Spleen (tissue), 11 donors: ENCODE results near the gene AHI1. TPM values are rescaled to one million over a fixed set of nuclear protein-coding genes. Genes with fewer than 3 reads are reported as not detected.

Experiments
- DNase-seq: peaks from one replicate; pipeline ENCODE4 v3.0.0-alpha.2; 2020
- H3K27ac ChIP-seq, 8 donors: fragments of 200-600 bp; sonication (generic) in 7 of 8; 1 replicate in 4 of 8; 2 replicates in 4 of 8; pipeline versions ENCODE4 v1.5.0 to v1.8.0; 2016 to 2021; ENCODE audit warnings: inconsistent platforms in 4 of 8, mild to moderate bottlenecking in 4 of 8, moderate library complexity in 1 of 8
- H3K27me3 ChIP-seq, 7 donors: fragments of 200-600 bp; sonication (generic) in 6 of 7; replicated peaks in 1 of 7; 1 replicate in 4 of 7; 2 replicates in 3 of 7; pipeline versions ENCODE4 v1.5.0 to v1.8.0; 2016 to 2021; ENCODE audit warnings: inconsistent platforms in 3 of 7, mild to moderate bottlenecking in 1 of 7
- H3K36me3 ChIP-seq, 6 donors: fragments of 200-600 bp; sonication (generic) in 5 of 6; 1 replicate in 4 of 6; 2 replicates in 2 of 6; pipeline versions ENCODE4 v1.5.0 to v1.8.0; 2016 to 2021; ENCODE audit warnings: inconsistent platforms in 2 of 6
- H3K4me1 ChIP-seq, 6 donors: fragments of 200-600 bp; sonication (generic) in 5 of 6; 1 replicate in 3 of 6; 2 replicates in 3 of 6; pipeline versions ENCODE4 v1.5.0 to v1.8.0; 2016 to 2021; ENCODE audit warnings: inconsistent platforms in 3 of 6
- H3K4me3 ChIP-seq, 8 donors: fragments of 200-600 bp; sonication (generic) in 7 of 8; 1 replicate in 4 of 8; 2 replicates in 4 of 8; pipeline versions ENCODE4 v1.5.0 to v1.8.0; 2016 to 2021; ENCODE audit warnings: inconsistent platforms in 4 of 8, mild to moderate bottlenecking in 4 of 8, moderate library complexity in 2 of 8
- H3K9me3 ChIP-seq, 8 donors: fragments of 200-600 bp; sonication (generic) in 7 of 8; 1 replicate in 4 of 8; 2 replicates in 4 of 8; pipeline versions ENCODE4 v1.5.0 to v1.8.0; 2016 to 2021; ENCODE audit warnings: inconsistent platforms in 4 of 8
- CTCF ChIP-seq, 11 experiments: fragments of 200-600 bp in 7 of 11; fragments of 450-650 bp in 4 of 11; sonication (generic) in 4 of 11; IDR thresholded peaks in 8 of 11; conservative IDR thresholded peaks in 3 of 11; 1 replicate in 7 of 11; 2 replicates in 4 of 11; pipeline versions ENCODE4 v1.4.0 to v1.8.0; 2016 to 2021; ENCODE audit warnings: antibody characterized with exemption in 11 of 11, inconsistent platforms in 4 of 11, mild to moderate bottlenecking in 1 of 11
- POLR2A ChIP-seq, 3 donors: fragments of 450-650 bp; IDR thresholded peaks; one replicate each; pipeline ENCODE4 v1.5.1; 2017; ENCODE audit warnings: antibody characterized with exemption in 3 of 3, mild to moderate bottlenecking in 1 of 3
- POLR2AphosphoS5 ChIP-seq, 3 donors: sonication (generic); formaldehyde crosslinking; IDR thresholded peaks; one replicate each; pipeline ENCODE4 v1.5.1; 2017; ENCODE audit warnings: antibody characterized with exemption in 3 of 3
- WGBS, 5 donors: extraction: QIAGEN DNeasy Blood & Tissue Kit in 3 of 5; methylation state at CpG; one replicate each; pipeline versions ENCODE4 v1.1.5 to v1.1.7; 2013 to 2018; 5-methylcytosine and 5-hydroxymethylcytosine counted together
- intact Hi-C: fragments of 100-400 bp; cut with DNase I; formaldehyde crosslinking; loops from one replicate; pipeline ENCODE4 v1.15.0; 2023; ENCODE audit warnings: low total_unique reads
- polyA plus RNA-seq, 3 donors: library from polyadenylated mRNA; stranded (reverse); fragments of 200-250 nt; gene quantifications; one replicate each; pipeline ENCODE4 v1.2.1, GENCODE V29; 2013
- total RNA-seq, 7 donors: library from RNA; depleted of rRNA in 3 of 7; stranded (reverse); fragments of >200 nt in 3 of 7; fragmentation: NEBNext Ultra II Directional in 4 of 7; extraction: Animal tissue kit (Norgen Biotek cat#: 25700) in 4 of 7; gene quantifications; one replicate each; pipeline versions ENCODE4 v1.1.0 to v1.2.1, GENCODE V29; 2016 to 2021
- donor health status: healthy with polysubstance abuse.
- donor health status: DM: no; HTN: no; CAD: no; lungs with moderate emphysema.
- donor health status: DM: no; HTN: no; CAD: no.
- donor health status: Bipolar disorder and iron deficiency.
- donor health status: healthy.
- donor health status: DM: no; HTN: no; CAD: no.
- donor health status: DM: yes; HTN: yes; CAD: no.

AHI1 gene
- total and polyA plus RNA-seq, 10 donors: 3.6 to 21.8 (median 16.9) TPM

DNA sequence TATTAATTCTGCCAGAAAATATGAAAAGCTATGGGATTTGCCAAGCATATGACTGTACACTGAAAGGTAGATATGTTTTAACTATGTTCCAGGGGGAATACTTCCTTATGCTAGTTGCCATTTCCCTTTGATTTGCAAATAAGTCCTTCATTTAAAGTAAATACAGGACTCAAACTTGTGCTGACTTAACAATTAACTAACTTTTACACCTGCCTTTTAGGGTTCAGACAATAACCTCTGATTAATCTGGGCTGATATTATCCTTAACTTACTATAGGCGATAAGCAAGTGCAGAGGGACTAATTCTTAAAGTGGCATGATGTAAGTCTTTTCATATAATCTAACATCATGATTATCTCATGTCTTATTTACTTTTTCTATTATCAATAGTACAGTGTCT, 143.1 kb downstream of the AHI1 start:
- Histone ChIP-seq H3K4me1 (no peaks in the 10 kb centered on the region), H3K9me3 (no peaks in the 10 kb centered on the region), H3K4me3 (no peak overlapping the region), H3K27ac (no peak overlapping the region), H3K36me3 (no peaks in the 10 kb centered on the region), H3K27me3 (no peaks in the 10 kb centered on the region)
- no peak for DNase-seq
- WGBS, 5 donors: 90 to 100% (median 93%) methylated on average over 1 of the region's 1 CpG
- TF ChIP-seq CTCF (IDR thresholded peaks at IDR 0.05 in 8 of 11, conservative IDR thresholded peaks at IDR 0.05 in 3 of 11) (no peak), POLR2AphosphoS5 (IDR thresholded peaks at IDR 0.05) (no peak), POLR2A (IDR thresholded peaks at IDR 0.05) (no peak)
- intact Hi-C loops: no loop called here

- intact Hi-C loops: no loop called here
- Histone ChIP-seq H3K36me3 (no peaks in the 10 kb centered on the region), H3K27ac (no peak overlapping the region), H3K9me3 (no peaks in the 10 kb centered on the region), H3K4me3 (no peak overlapping the region), H3K27me3 (no peaks in the 10 kb centered on the region), H3K4me1 (no peaks in the 10 kb centered on the region)
- TF ChIP-seq POLR2A (IDR thresholded peaks at IDR 0.05) (no peak), CTCF (IDR thresholded peaks at IDR 0.05 in 8 of 11, conservative IDR thresholded peaks at IDR 0.05 in 3 of 11) (no peak), POLR2AphosphoS5 (IDR thresholded peaks at IDR 0.05) (no peak)
- WGBS, 5 donors: 95 to 98% (median 98%) methylated on average over 2 of the region's 2 CpGs
- DNase-seq: no peak
Observed at GRCh38 chr6:135353113-135353512, 144.4 kb downstream of the AHI1 start.

- Histone ChIP-seq H3K36me3 (no peaks in the 10 kb centered on the region), H3K27ac (no peak overlapping the region), H3K27me3 (no peaks in the 10 kb centered on the region), H3K9me3 (no peaks in the 10 kb centered on the region), H3K4me1 (no peaks in the 10 kb centered on the region), H3K4me3 (no peak overlapping the region)
- intact Hi-C loops: no loop called here
- WGBS, 5 donors: 92 to 100% (median 100%) methylated on average over 1 of the region's 1 CpG
- no peak for DNase-seq
- TF ChIP-seq POLR2AphosphoS5 (IDR thresholded peaks at IDR 0.05) (no peak), CTCF (IDR thresholded peaks at IDR 0.05 in 8 of 11, conservative IDR thresholded peaks at IDR 0.05 in 3 of 11) (no peak), POLR2A (IDR thresholded peaks at IDR 0.05) (no peak)
Observed at GRCh38 chr6:135351635-135352034, 145.9 kb downstream of the AHI1 start.

DNA sequence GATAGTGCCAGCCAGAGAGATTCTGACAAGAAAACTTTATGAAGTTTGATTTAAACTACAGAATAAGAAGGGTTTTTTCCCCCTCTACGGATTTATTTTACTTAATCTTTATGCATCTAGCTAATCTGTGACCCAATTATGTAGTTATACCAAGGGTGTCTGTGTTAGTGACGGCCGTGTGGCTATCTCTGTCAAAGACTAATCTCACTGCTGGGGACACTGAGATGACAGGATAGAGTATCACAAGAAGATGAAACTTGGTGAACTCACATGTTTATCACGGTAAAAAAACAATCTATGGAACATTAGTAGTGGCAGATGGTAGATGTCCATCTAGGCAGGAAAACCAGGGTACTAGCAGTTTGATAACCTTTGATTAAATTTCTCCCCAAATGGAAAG, 149.7 kb downstream of the AHI1 start:
- WGBS, 5 donors: 90 to 95% (median 93%) methylated on average over 4 of the region's 4 CpGs
- Histone ChIP-seq H3K27ac (no peak overlapping the region), H3K27me3 (no peaks in the 10 kb centered on the region), H3K36me3 (no peaks in the 10 kb centered on the region), H3K9me3 (no peaks in the 10 kb centered on the region), H3K4me3 (no peak overlapping the region), H3K4me1 (no peaks in the 10 kb centered on the region)
- DNase-seq: no peak
- TF ChIP-seq CTCF (IDR thresholded peaks at IDR 0.05 in 8 of 11, conservative IDR thresholded peaks at IDR 0.05 in 3 of 11): no peak
- TF ChIP-seq POLR2AphosphoS5 (IDR thresholded peaks at IDR 0.05): no peak
- TF ChIP-seq POLR2A (IDR thresholded peaks at IDR 0.05): no peak
- intact Hi-C loops: no loop called here
